PFSK-1 (cell line): ENCODE results near the gene INKA2.

ENCODE experiments used
- FOXP2 ChIP-seq: optimal IDR thresholded peaks from 2 replicates; pipeline ENCODE3; 2011; ENCODE audit warnings: borderline replicate concordance, control low read depth, inconsistent platforms; ENCODE audit not compliant: insufficient read depth; ENCODE audit errors: extremely low read length, extremely low read depth
- POLR2AphosphoS5 ChIP-seq: IDR thresholded peaks from 2 replicates; pipeline ENCODE4 v1.6.1; 2012; ENCODE audit warnings: low read depth, mild to moderate bottlenecking, control low read depth, low read length, moderate library complexity
- SIN3A ChIP-seq: IDR thresholded peaks from 2 replicates; pipeline ENCODE4 v1.6.1; 2012; ENCODE audit warnings: mild to moderate bottlenecking, low read length, moderate library complexity, borderline replicate concordance; ENCODE audit not compliant: insufficient read depth
- TAF1 ChIP-seq: IDR thresholded peaks from 2 replicates; pipeline ENCODE4 v1.6.1; 2012; ENCODE audit warnings: low read length, control low read depth, borderline replicate concordance; ENCODE audit not compliant: insufficient read depth
- TF ChIP-seq, protein P1 (sequence below), 2 experiments: IDR thresholded peaks; 2 replicates each; pipeline versions ENCODE4 v1.6.1 to v1.8.0; 2011 to 2012; ENCODE audit warnings: low read depth in 2 of 2, low read length in 2 of 2, control low read depth in 1 of 2, inconsistent platforms in 1 of 2, mild to moderate bottlenecking in 1 of 2, moderate library complexity in 1 of 2; ENCODE audit not compliant: insufficient read depth in 1 of 2

DNA sequence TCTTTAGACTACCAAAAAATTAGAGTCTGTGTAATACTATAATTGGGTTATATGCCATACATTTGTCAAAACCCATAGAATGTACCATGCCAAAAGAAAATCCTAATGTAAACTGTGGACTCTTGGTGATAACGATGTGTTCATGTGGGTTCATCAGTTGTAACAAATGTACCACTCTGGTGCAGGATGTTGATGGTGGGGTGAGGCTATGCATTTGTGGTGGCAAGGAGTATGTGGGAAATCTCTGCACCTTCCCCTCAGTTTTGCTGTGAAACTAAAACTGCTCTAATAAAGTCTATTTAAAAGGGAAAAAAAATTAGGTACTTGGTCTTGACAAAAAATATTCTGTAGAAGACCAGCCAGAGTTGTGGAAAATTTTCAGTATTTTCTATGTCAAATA is 43.4 kb downstream of the INKA2 start:
- TF ChIP-seq, protein P1, sequence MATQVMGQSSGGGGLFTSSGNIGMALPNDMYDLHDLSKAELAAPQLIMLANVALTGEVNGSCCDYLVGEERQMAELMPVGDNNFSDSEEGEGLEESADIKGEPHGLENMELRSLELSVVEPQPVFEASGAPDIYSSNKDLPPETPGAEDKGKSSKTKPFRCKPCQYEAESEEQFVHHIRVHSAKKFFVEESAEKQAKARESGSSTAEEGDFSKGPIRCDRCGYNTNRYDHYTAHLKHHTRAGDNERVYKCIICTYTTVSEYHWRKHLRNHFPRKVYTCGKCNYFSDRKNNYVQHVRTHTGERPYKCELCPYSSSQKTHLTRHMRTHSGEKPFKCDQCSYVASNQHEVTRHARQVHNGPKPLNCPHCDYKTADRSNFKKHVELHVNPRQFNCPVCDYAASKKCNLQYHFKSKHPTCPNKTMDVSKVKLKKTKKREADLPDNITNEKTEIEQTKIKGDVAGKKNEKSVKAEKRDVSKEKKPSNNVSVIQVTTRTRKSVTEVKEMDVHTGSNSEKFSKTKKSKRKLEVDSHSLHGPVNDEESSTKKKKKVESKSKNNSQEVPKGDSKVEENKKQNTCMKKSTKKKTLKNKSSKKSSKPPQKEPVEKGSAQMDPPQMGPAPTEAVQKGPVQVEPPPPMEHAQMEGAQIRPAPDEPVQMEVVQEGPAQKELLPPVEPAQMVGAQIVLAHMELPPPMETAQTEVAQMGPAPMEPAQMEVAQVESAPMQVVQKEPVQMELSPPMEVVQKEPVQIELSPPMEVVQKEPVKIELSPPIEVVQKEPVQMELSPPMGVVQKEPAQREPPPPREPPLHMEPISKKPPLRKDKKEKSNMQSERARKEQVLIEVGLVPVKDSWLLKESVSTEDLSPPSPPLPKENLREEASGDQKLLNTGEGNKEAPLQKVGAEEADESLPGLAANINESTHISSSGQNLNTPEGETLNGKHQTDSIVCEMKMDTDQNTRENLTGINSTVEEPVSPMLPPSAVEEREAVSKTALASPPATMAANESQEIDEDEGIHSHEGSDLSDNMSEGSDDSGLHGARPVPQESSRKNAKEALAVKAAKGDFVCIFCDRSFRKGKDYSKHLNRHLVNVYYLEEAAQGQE (IDR thresholded peaks at IDR 0.05; ENCODE audit: insufficient read depth in 1 of 2, low read depth in 2 of 2, low read length in 2 of 2): no peak
- TF ChIP-seq POLR2AphosphoS5 (no peak), SIN3A (no peak), FOXP2 (no peak), TAF1 (no peak)
